Activated T-cell treated with anti-CD3 and anti-CD28 coated beads for 48 hours (primary cell): Measurements from ENCODE around the gene GSTT2.
"Not testable (repeated sequence)": the region's sequence is repeated elsewhere in the genome, so short reads cannot be mapped to it uniquely, and the experiment has no call there.

Source experiments
- DNase-seq: peaks from one replicate; pipeline ENCODE4 v3.0.0-alpha.2; 2020; ENCODE audit warnings: low read depth

Gene GSTT2

GRCh38 chr22:23974345-23974744, 5.6 kb upstream of the GSTT2 start, which contains the start of gene DDT:
DDT (minus strand) TSS chr22:23974441; CDS start chr22:23974414, 27 bp downstream.
- not testable (repeated sequence) for DNase-seq

- not testable (repeated sequence) for DNase-seq
Observed at GRCh38 chr22:23974836-23975352, 5.0 kb upstream of the GSTT2 start.

GRCh38 chr22:23977304-23977703, 2.6 kb upstream of the GSTT2 start:
- DNase-seq: not testable (repeated sequence)

- not testable (repeated sequence) for DNase-seq
Observed at GRCh38 chr22:23980567-23980966, 633 bp downstream of the GSTT2 start.

GRCh38 chr22:23984430-23984829, 4.5 kb downstream of the GSTT2 start:
- DNase-seq: no peak

- DNase-seq: not testable (repeated sequence)
Observed at GRCh38 chr22:23986089-23986488, 6.2 kb downstream of the GSTT2 start.

GRCh38 chr22:23986538-23987178, 6.7 kb downstream of the GSTT2 start:
- not testable (repeated sequence) for DNase-seq

- DNase-seq: not testable (repeated sequence)
Observed at GRCh38 chr22:23989583-23990244, 9.8 kb downstream of the GSTT2 start.

- not testable (repeated sequence) for DNase-seq
Observed at GRCh38 chr22:23993080-23993479, 13.1 kb downstream of the GSTT2 start.

- DNase-seq: not testable (repeated sequence)
Observed at GRCh38 chr22:23993581-23994177, 13.7 kb downstream of the GSTT2 start.

- no peak for DNase-seq
Observed at GRCh38 chr22:23997092-23997491, 17.2 kb downstream of the GSTT2 start.

GRCh38 chr22:23999779-24000178, 19.8 kb downstream of the GSTT2 start:
- DNase-seq: not testable (repeated sequence)

- DNase-seq: no peak
Observed at GRCh38 chr22:24001314-24001713, 21.4 kb downstream of the GSTT2 start.

GRCh38 chr22:24002272-24002671, 22.3 kb downstream of the GSTT2 start:
- DNase-seq: no peak

GRCh38 chr22:24002851-24003250, 22.9 kb downstream of the GSTT2 start:
- no peak for DNase-seq

- no peak for DNase-seq
Observed at GRCh38 chr22:24003887-24004286, 24.0 kb downstream of the GSTT2 start.

- no peak for DNase-seq
Observed at GRCh38 chr22:24005201-24005600, 25.3 kb downstream of the GSTT2 start, which contains the start of gene GSTT4. GSTT4 (minus strand) TSS chr22:24005453; CDS start chr22:24005356, 97 bp downstream.

GRCh38 chr22:24006207-24006913, 26.4 kb downstream of the GSTT2 start:
- DNase-seq: no peak

- DNase-seq: no peak
Observed at GRCh38 chr22:24006914-24007214, 26.9 kb downstream of the GSTT2 start.

- DNase-seq: no peak
Observed at GRCh38 chr22:24007253-24008021, 27.5 kb downstream of the GSTT2 start.

- no peak for DNase-seq
Observed at GRCh38 chr22:24008022-24008283, 28.0 kb downstream of the GSTT2 start.
